Vagina (tissue), 2 donors: ENCODE results near the gene LCE1B. TPM values are rescaled to one million over a fixed set of nuclear protein-coding genes. Genes with fewer than 3 reads are reported as not detected.

Experiments
- DNase-seq, 2 donors: peaks; one replicate each; pipeline ENCODE4 v3.0.0-alpha.2; 2017; ENCODE audit errors: extremely low spot score in 2 of 2
- H3K27ac ChIP-seq: fragments of 200-600 bp; sonication (generic); one replicate; pipeline ENCODE4 v1.5.1; 2019
- H3K27me3 ChIP-seq: fragments of 200-600 bp; sonication (generic); one replicate; pipeline ENCODE4 v1.5.1; 2019
- H3K36me3 ChIP-seq, 2 donors: fragments of 200-600 bp; sonication (generic); one replicate each; pipeline ENCODE4 v1.5.1; 2017 to 2019
- H3K4me1 ChIP-seq: fragments of 200-600 bp; sonication (generic); one replicate; pipeline ENCODE4 v1.5.1; 2019
- H3K4me3 ChIP-seq, 2 donors: fragments of 200-600 bp; sonication (generic); 1 replicate in 1 of 2; 2 replicates in 1 of 2; pipeline ENCODE4 v1.5.1; 2016 to 2019
- H3K9me3 ChIP-seq: fragments of 200-600 bp; sonication (generic); one replicate; pipeline ENCODE4 v1.5.1; 2019
- CTCF ChIP-seq, 3 experiments: fragments of 450-650 bp in 2 of 3; fragments of 200-600 bp in 1 of 3; sonication (generic) in 1 of 3; IDR thresholded peaks; one replicate each; pipeline ENCODE4 v1.5.1; 2017 to 2019; ENCODE audit warnings: antibody characterized with exemption in 3 of 3, mild to moderate bottlenecking in 2 of 3, moderate library complexity in 2 of 3
- POLR2A ChIP-seq, 2 donors: fragments of 450-650 bp; IDR thresholded peaks; one replicate each; pipeline ENCODE4 v1.6.1; 2017; ENCODE audit warnings: antibody characterized with exemption in 2 of 2, mild to moderate bottlenecking in 2 of 2, moderate library complexity in 2 of 2
- POLR2AphosphoS5 ChIP-seq, 2 donors: sonication (generic); formaldehyde crosslinking; IDR thresholded peaks; one replicate each; pipeline ENCODE4 v1.9.0; 2017; ENCODE audit warnings: antibody characterized with exemption in 2 of 2, mild to moderate bottlenecking in 2 of 2, low read depth in 1 of 2; ENCODE audit not compliant: insufficient read depth in 1 of 2
- intact Hi-C: fragments of 100-400 bp; cut with DNase I; formaldehyde crosslinking; loops from one replicate; pipeline ENCODE4 v1.15.1; 2023
- total RNA-seq: library from RNA; depleted of rRNA; stranded (reverse); fragments of >200 nt; gene quantifications from one replicate; pipeline ENCODE4 v1.2.3, GENCODE V29; 2016

LCE1B gene
- total RNA-seq, 1 donor from 2014 or later: not detected

- TF ChIP-seq POLR2A (IDR thresholded peaks at IDR 0.05) (no peak), POLR2AphosphoS5 (IDR thresholded peaks at IDR 0.05; ENCODE audit: insufficient read depth in 1 of 2, low read depth in 1 of 2) (no peak), CTCF (IDR thresholded peaks at IDR 0.05) (no peak)
- Histone ChIP-seq H3K27ac (no peak overlapping the region), H3K9me3 (no peaks in the 10 kb centered on the region), H3K4me3 (no peak overlapping the region), H3K4me1 (no peaks in the 10 kb centered on the region), H3K27me3 (no peaks in the 10 kb centered on the region), H3K36me3 (no peaks in the 10 kb centered on the region)
- no peak for DNase-seq
- intact Hi-C loops: no loop called here
These were observed 34.1 kb upstream of the LCE1B start for GRCh38 chr1:152777510-152778137.

- Histone ChIP-seq H3K27me3 (no peaks in the 10 kb centered on the region), H3K4me3 (no peak overlapping the region), H3K27ac (no peak overlapping the region), H3K36me3 (no peaks in the 10 kb centered on the region), H3K9me3 (no peaks in the 10 kb centered on the region), H3K4me1 (no peaks in the 10 kb centered on the region)
- no peak for DNase-seq
- TF ChIP-seq POLR2A (IDR thresholded peaks at IDR 0.05) (no peak), POLR2AphosphoS5 (IDR thresholded peaks at IDR 0.05; ENCODE audit: insufficient read depth in 1 of 2, low read depth in 1 of 2) (no peak), CTCF (IDR thresholded peaks at IDR 0.05) (no peak)
- intact Hi-C loops: no loop called here
These were observed 28.7 kb upstream of the LCE1B start for GRCh38 chr1:152783095-152783494.

GRCh38 chr1:152786077-152786476 is 25.7 kb upstream of the LCE1B start, which contains the start of gene LCE1E:
LCE1E (plus strand) TSS chr1:152786257; CDS start chr1:152787300, 1,043 bp downstream.
- no peak for TF ChIP-seq POLR2AphosphoS5 (IDR thresholded peaks at IDR 0.05; ENCODE audit: insufficient read depth in 1 of 2, low read depth in 1 of 2)
- no peak for TF ChIP-seq POLR2A (IDR thresholded peaks at IDR 0.05)
- TF ChIP-seq CTCF (IDR thresholded peaks at IDR 0.05): no peak
- no peaks in the 10 kb centered on the region for H3K4me1 ChIP-seq
- no peaks in the 10 kb centered on the region for H3K36me3 ChIP-seq
- intact Hi-C loops: no loop called here
- no peak within 1 kb of the TSS for H3K27ac ChIP-seq
- no peaks in the 10 kb centered on the region for H3K27me3 ChIP-seq
- no peak for DNase-seq
- no peaks in the 10 kb centered on the region for H3K9me3 ChIP-seq
- H3K4me3 ChIP-seq: no peak within 1 kb of the TSS

- TF ChIP-seq POLR2AphosphoS5 (IDR thresholded peaks at IDR 0.05; ENCODE audit: insufficient read depth in 1 of 2, low read depth in 1 of 2): no peak
- no peak for TF ChIP-seq POLR2A (IDR thresholded peaks at IDR 0.05)
- TF ChIP-seq CTCF (IDR thresholded peaks at IDR 0.05): no peak
- DNase-seq: no peak
- intact Hi-C loops: no loop called here
- no peak overlapping the region for H3K27ac ChIP-seq
- H3K4me1 ChIP-seq: no peaks in the 10 kb centered on the region
- no peaks in the 10 kb centered on the region for H3K27me3 ChIP-seq
- no peaks in the 10 kb centered on the region for H3K9me3 ChIP-seq
- H3K36me3 ChIP-seq: no peaks in the 10 kb centered on the region
- H3K4me3 ChIP-seq: no peak overlapping the region
These were observed 16.1 kb upstream of the LCE1B start for GRCh38 chr1:152795686-152796085.

GRCh38 chr1:152796421-152796820 is 15.3 kb upstream of the LCE1B start, which contains the start of gene LCE1D:
LCE1D (plus strand) TSS chr1:152796721; CDS start chr1:152797795, 1,074 bp downstream.
- no peak within 1 kb of the TSS for H3K4me3 ChIP-seq
- H3K27me3 ChIP-seq: no peaks in the 10 kb centered on the region
- intact Hi-C loops: no loop called here
- no peak for TF ChIP-seq POLR2AphosphoS5 (IDR thresholded peaks at IDR 0.05; ENCODE audit: insufficient read depth in 1 of 2, low read depth in 1 of 2)
- H3K9me3 ChIP-seq: no peaks in the 10 kb centered on the region
- H3K4me1 ChIP-seq: no peaks in the 10 kb centered on the region
- H3K27ac ChIP-seq: no peak within 1 kb of the TSS
- DNase-seq: no peak
- H3K36me3 ChIP-seq: no peaks in the 10 kb centered on the region
